ENCODE data around the gene LINC01488.

LINC01488 gene

DNA sequence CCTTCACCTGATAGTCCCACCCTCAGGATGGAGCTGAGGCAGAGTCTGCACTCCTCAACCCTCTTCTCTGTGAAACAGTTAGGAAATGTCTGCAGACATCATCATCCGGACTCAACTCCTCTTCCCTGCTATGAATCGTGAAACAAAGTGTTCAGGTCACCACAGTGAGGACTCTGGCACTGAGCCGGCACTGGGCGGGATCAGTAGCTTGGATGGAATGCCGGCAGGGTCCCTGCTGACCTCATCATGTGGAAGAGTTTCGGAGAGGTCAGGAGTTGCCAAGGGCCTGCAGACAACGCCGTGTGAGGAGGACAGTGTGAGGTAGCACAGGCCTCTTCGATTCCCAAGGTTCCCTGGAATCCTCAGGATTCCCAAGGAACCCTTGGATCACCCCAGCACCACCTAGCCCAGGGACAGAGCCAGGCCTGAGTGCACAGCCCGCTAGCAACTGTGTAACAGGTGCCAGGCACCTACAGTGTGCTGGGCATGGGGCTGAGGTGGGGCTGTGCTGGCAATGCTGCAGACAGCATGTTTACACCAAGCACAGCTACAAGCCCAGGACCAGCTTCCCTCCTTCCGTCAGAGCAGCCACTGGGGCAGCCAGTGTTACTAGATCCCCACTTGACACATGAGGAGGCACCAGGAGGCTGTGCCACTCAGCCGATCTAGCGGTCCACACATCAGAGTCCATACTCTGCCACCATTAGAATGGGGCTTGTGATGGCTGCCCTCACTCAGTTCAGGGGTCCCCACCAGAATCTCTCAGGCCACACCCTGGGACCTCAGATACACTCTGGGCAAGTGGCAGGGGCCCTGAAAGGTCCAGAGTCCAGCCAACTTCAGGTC is 693 bp upstream of the LINC01488 start:
- DNase-seq, result no peak

DNA sequence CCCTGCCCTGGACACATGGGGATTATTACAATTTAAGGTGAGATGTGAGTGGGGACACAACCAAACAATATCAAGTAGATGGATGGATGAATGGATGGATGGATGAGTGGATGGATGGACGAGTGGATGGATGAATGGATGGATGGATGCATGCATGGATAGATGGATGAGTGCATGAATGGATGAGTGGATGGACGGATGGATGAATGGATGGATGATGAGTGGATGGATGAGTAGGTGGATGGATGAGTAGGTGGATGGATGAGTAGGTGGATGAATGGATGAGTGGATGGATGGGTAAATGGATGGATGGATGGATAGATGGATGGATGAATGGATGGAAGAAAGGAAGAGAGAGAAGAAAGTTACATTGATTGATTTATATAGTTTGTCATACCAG is 859 bp downstream of the LINC01488 start:
- DNase-seq, result no peak

DNA sequence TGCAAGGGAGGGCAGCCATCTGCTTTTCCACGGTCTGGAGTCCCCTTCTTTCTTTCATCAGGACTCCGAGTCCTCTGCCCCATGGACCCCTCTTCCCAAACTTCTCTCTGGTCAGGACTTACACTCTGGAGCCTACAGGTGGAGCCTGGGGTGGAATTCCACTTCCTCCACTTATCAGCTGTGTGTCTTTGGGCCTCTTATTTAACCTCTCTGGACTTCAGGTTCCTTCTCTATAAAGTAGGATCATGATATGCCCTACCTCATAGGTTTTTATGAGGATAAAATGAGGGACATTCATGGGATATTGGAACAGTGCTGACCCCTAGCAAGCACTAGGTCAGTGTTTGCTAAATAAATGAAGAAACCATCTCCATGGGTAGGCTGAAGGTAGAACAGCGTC is 1.7 kb downstream of the LINC01488 start:
- DNase-seq, result no peak

DNA sequence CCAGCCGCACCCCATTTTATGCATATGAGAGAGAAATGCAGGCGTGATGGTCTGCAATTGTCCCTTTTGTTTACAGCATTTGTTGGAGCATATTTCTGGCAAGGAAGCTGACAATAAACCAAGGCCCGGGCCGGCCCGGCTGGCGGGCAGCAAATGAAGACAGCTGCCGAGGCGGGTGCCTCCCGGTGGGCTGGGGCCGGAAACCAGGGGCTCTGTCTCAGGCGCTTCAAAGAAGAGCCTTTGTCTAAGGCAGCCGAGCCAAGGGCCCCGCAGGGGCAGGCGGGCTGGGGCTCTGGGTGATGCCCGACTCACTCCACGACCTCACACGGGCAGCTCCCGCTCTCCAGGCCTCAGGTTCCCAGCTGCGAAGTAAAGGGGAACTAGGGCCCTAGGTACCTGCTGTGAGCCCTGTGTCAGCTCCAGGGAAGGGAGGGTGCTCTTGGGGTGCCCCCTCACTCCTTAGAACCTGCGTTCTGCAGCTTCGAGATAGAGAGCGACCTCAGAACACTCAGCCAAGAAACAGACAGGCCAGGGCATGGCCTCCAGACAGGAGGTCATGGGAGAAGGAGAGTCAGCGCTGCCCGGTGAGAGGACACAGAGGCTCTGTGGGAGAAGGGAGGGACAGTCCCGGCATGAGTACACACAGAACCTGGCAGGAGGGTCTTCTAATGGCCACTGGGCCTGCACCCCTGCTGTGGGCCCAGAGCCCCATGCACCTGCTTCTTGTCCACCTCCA is 2.4 kb downstream of the LINC01488 start:
- DNase-seq, result no peak

DNA sequence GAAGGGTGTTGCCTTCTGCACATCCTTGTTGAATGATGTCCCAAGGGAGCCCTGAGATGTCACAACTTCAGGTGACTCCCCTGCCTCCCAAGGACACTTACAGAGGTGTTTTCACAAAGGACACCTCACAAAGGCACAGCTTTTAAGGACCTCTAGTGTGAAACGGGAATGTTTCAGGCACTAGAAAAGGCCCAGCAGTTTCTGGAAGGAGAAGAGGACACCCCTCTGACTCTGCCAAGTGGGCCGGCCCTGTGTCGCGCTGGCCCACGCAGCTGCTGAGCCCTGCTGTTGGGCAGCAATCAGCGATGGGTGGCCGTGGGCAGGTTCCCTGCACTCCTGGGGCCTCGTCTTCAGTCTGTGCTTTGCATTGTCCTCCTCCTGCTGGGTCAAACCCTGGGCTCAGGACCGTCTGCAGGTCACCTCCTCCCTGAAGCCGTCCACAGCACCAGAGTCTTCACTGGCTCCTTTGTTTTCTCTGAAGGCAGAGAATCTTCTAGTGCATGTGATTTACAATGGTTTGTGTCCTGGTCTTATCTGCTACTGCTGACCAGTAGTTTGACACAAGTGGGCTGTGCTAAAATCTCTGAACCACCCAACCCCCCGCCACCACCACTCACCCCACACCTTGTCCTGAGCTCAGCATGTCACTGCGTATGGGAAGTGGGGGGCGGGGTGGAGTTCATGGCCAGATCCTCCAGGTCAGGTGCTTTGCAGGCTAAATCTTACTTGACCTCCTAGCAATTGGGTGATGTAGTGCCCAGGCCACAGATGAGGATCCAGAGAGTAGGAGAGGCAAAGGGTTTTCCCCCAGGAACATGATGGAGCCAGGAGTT is 3.2 kb downstream of the LINC01488 start:
- no peak for DNase-seq

DNA sequence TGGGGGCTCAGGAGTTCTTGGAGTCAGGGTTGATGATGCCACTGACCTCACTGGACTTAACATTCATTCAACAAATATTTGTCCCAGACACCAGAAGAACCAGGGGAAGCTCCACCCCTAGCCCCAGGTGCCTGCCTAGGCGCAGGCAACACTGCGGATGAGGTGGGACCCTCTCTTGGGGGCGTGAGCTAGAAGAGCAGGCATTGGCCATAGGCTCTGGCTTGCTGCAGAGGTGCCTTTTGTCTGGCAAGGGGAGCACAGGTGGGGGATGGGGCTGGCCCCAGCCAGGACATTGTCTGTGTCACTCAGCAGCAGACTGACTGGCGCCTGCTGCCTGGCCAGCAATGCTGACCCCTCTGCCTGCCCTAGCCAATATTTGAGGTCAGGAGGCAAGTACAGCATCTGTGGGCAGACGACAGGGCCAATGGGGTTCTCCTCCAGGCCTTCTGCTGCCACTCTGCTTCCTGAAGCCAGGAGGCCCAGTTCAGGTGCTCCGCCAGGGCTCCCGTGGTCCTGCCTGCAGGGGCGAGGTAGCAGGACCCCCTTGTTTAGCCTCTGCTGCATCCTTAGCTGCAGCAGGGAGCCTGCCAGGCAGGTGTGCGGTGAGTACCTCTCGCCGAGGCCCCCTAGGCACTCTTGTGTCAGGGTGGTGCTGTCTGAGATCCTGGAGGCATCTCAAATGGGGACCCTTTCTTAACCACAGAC is 4.0 kb downstream of the LINC01488 start:
- DNase-seq, result no peak

DNA sequence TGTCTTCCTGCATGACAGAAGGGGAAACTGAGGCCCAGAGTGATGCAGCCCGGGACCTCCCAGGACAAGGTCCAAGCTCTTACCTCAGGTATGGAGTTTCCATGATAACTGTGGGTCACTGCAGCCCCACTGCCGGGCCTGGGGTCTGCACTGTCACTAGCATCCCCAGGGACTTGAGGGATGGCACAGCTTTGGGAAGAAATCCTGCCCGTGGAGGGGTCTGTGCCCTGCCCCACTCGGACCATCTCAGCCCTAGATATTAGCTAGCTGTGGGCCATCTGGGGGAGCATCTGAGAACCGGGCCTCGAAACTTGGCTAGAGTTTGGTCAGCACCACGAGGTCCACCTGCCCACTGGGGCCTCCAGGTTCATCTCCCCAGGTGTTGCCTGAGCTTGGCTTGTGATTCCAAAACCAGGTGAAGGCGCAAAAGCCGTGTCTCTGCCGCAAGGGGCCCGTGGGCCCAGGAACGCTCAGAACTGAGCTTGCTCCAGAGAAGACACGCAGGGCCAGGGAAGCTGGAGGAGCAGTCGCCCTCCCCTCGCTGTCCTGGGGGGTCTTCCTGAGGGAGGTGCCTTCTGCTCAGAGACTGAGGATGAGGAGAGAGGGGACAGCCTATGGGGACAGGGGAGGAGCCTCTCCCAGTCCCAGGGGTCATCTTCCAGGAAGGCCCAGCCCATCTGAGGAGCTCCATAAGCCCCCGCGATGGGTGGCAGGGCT is 4.8 kb downstream of the LINC01488 start:
- DNase-seq, result no peak

DNA sequence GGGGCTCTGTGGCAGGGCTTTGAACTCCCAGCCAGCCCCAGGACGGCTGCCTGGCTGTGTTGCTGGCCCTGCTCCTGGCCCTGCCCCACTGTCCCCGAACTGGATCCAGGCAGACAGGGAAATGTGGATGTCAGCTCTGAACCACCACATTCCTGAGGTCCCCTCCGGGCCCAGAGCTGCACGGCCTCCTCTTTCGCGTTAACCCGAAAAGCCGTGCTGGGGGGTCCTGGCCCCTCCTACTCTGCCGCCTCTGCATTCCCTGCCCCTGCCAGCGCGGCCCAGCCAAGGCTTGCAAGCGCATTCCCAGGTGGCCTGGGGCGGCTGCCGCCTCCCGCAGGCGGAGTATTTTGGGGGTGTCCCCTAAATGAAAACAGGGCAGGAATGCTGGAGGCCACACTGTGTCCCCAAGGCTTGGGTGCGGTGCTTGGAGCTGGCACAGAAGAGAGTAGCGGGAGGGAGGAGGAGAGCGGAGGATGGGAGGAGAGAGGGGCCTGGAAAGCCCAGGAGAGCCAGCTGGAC is 5.4 kb downstream of the LINC01488 start:
- no peak for DNase-seq

DNA sequence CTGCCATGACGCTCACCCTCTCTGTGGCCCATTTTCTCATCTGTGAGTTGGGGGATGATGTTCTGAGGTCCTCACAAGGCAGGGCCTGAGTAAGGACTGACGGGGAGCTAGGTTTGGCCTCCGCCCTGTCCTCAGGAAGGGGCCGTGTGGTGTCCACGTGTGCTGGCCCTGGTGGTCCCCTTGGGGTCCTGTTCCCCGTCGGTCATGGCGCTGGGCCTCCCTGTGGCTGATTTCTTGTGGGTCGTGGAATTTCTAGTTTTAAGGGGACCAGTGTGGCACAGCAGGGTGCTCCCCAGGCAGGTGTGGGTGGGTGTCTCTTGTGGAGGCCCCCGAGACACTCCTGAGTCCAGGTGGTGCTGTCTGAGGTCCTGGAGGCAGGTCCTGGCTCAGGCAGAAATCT is 5.9 kb downstream of the LINC01488 start:
- DNase-seq, result no peak

DNA sequence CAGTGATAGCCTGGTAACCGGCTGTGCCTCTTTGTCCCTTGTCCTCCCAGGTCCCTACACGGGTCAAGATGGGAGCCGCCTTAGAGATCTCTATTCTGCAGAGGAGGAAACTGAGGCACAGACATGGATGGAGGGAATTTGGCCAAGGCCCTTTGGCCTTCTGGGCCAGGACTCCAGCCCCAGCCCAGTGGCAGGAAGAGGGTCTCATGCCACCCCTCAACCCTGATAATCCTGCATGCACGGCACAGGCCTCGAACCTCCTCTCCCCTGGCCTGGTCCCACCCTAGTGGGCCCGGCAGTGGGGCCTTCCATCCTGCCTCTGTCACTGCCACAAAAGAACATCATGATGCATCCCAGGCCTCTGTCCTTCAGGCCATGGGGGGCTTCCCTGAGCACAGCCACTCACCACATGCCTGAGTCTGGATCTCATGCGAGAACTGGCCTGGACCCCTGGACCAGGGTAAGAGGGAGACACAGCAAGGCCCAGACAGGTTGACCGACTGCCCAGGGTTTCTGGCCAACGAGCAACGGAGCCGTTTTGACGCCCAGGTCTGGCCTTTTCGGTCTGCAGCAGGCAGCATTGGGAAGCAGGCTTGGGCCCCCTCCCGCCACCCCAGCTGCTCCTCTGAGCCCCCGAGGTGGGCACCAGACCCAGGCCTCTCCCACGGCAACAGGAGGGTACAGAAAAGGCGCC is 6.5 kb downstream of the LINC01488 start:
- DNase-seq, result no peak

DNA sequence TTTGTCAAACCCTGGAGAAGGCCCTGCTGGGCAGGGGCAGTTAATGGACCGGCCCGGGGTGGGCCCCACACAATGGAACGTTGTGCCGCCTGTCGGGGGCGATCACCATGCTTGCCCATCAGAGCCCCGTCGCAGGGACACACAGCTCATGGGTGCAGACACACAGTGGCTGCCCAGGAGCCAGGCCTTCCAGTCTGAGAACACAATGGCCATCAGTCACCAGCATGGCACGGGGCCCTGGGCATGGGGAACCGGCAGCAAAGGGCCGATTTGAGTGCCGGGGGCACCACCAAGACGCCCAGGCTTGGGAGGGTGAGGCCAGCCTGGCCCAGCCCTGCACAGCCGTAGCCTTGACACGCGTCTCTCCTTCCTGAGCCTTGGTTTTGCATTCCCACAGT is 7.1 kb downstream of the LINC01488 start:
- no peak for DNase-seq

DNA sequence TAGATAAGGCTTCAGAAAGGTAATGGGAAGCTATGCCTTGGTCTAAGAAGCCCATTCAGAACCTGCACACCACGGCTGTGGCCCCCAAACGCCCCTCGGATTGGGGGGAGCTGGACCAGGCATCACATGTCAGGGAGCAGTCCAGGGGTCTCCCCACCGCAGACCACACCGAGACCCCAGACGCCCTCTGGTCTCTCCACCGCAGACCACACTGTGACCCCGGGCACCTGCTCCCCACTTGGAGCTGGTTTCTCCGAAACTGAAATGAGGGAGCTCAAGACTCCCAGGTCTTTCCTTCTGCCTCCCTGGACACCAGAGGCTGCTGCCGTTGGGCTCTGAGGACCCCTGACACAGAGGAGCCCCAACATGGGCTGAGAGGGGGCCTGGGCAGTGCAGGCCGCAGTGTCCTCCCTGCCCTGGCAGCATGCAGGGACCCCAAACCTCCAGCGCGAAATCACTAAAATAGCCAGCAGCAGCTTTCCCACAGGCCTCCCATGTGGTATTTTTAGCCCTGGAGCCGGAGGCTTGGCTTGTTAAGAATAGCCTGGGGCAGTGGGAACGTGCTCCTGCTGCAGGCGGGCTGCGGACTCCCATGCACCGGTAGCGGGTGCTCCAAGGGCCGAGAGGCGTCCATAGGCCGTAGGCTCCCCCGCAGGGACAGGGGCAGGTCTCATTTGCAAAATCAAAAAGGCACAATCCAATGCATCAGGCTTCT is 7.7 kb downstream of the LINC01488 start:
- no peak for DNase-seq

DNA sequence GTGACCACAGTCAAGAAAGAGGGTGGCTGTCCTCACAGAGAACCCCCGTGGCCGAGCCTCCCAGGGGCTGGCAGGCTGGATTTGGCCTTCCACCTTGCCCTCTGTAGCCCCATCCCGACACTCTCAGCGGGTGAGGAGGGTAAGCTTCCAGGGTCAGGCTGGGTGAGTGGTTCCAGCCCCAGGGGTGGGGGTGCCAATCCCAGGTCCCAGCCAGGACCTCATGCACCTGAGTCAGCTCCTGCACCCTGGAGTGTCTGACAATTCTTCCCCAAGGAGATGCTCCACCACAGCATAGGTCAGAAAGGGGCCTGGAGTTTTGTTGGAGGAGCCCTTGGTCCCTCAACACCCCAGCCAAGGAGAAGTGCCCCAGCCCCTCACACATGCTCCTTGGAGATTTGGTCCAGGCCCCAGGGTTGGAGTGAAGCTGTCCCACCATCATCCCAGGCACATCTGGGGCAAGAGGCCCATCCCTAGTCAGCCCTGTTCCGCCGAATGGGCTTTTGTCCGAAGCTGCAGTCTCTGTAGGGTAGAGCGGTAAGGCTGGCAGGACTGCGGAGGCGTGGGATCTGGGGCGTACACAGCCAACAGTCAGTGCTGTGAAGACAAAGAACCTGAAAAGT is 8.4 kb downstream of the LINC01488 start:
- no peak for DNase-seq

DNA sequence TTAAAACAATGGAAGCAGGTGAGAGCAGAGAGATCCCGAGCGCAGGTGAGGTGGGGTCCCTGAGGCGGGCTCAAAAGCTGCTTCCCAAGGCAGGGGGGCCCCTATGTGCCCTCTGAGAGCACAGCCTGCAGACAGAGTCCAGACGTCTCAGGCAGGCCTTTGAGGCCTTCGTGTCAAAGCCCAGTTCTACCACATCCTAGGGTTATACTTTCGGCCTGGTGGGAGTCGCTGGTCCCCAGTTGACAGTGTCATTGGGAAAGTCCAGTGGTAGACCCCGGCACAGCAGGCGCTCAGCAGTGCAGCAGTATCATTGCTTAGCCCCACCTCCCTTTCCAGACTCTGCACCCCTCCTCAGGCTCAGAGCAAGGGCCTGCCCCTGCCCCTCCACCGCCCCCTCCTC is 9.1 kb downstream of the LINC01488 start:
- DNase-seq, result no peak

DNA sequence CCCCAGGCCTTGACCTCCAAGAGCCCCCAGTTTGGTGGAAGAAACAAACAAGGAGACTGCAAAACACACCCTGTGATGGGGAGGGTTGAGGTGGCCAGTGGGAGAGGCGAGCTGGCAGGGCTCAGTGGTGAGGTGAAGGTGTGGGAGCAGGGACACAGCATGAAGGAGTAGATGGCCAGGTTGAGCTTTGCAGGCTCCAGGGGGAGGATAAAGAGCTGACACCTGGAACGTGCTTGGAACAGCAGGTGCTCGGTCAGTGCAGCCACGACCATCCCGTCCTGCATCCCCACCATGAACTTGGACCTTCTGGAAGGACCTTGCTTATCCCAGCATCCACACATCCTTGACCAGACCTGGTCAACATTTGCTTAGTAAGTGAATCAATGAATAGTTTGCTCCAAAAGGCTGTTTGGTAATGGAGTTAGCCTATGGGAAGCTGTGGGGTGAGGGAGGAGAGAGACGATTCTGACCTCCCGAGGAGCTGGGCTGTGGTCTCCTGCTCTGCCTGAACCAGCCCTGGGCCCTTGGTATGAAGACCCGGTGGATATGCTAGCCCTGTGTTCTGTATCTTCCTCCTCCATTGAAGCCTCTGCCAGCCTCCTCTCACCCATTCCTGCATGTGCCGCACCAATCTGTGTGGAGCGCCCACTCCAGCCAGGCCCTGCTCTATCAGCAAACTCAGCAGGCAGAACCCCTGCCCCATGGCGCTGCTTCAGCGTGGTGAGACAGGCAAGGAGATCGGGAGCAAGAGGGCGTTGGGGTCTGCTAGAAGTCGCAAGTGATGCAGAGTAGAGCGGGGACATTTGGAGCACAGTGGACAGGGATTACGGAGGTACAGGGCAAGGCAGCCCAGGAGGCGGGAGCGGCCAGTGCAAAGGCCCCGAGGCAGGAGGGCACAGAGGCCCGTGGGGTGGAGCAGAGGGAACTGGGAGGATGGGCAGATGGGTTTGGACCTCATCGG is 9.9 kb downstream of the LINC01488 start:
- no peak for DNase-seq

DNA sequence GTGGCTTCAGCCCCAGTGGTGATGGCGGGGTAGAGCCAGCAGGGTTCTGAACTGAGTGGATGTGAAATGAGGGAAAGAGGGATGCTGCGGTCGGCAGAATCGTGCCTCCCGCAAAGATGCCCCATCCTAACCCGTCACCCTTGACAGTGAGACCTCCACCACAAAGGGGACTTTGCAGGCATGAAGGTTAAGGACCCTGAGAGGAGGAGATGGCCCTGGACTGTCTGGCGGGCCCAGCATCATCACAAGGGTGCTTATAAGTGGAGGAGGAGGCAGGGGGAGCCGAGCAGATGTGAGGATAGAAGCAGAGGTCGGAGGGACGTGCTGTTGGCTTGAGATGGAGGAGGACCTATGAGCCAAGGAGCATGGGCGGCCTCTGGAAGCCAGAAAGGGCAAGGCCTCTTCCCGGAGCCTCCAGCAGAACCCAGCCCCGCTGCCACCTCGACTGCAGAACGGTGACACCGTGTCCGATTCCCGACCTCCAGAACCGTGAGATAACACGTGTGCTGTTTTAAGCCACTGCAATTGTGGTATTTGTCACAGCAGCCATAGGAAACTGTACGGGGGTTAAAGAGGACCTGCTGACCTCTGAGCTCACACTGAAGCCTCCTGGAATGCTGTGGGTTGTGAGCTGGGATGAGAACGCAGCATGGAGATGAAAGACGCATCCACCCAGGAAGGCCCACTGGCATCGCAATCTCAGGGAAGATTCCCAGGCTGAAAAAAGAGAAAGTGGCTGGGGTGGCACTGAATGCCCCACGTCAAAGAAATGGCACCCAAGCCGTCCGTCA is 10.9 kb downstream of the LINC01488 start:
- DNase-seq, result no peak

DNA sequence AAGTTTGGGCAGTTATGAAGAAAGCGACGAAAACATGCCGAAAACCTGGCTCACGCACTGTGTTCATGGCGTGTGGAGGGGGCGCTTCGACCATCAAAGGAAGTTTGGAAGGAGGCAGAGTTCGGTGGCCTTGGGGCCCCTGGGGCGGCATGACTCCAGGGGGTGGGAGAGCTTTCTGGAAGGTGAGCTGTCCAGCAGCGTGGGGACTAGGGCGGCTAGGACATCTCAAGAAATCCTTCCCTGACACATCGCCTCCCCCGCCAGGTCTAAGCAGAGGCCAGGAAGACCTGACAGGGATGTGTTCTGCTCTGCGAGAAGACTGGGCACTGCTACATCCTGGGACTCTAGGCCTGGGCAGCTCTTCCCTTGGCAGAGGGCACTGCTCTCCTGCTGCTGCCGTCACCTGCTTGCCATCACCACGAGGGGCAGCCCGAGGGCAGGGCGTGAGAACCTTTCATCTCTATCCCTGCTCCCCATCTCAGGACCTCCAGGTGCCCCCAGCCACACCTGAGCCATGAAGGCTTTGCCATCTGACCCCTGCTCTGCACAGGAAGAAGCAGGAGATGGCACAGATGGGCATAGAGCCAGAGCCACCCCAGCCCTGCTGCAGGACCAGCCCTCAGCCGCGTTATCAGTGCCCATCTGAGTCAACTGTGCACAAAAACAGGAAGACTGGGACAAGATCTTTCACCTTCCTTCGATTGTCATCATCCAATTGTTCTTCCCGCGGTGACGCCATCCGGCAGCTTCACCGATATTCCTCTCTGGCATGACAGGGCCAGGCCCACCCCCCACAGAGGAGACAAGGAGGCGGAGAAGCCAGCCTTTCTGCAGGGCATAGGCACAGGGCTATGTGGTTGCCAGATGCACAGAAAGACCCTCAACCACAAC is 12.7 kb downstream of the LINC01488 start:
- DNase-seq, result no peak

Data from NCI-H2029 treated with DMSO at 0.1 percent for 48 hours (cell line).